Astrocyte (in vitro differentiated cells and primary cell): ENCODE measurements around the gene SLC16A1. TPM values are rescaled to one million over a fixed set of nuclear protein-coding genes. Genes with fewer than 3 reads are reported as not detected.

ENCODE experiments used
- DNase-seq: peaks from one replicate; pipeline ENCODE4 v3.0.0-alpha.2; 2010; ENCODE audit warnings: low read depth
- FAIRE-seq: peaks from 2 replicates; lab custom pipeline; 2011; peaks lifted over from hg19 to GRCh38; lab: Jason Lieb, UNC
- H2AFZ ChIP-seq: 2 replicates; pipeline ENCODE4 v1.6.0; 2012; ENCODE audit warnings: low read depth, low read length, inconsistent platforms
- H3K27ac ChIP-seq: 2 replicates; pipeline ENCODE4 v1.5.1; 2011; ENCODE audit warnings: low read depth, low read length, inconsistent platforms
- H3K27me3 ChIP-seq: 2 replicates; pipeline ENCODE4 v1.6.0; 2011; ENCODE audit warnings: low read length, inconsistent platforms; ENCODE audit not compliant: insufficient read depth
- H3K36me3 ChIP-seq: 2 replicates; pipeline ENCODE4 v1.5.1; 2011; ENCODE audit warnings: low read length, inconsistent platforms; ENCODE audit not compliant: insufficient read depth
- H3K4me1 ChIP-seq: 2 replicates; pipeline ENCODE4 v1.5.1; 2011; ENCODE audit warnings: low read length, inconsistent platforms; ENCODE audit not compliant: insufficient read depth
- H3K4me2 ChIP-seq: 2 replicates; pipeline ENCODE4 v1.6.0; 2012; ENCODE audit warnings: low read length, inconsistent platforms
- H3K4me3 ChIP-seq: 2 replicates; pipeline ENCODE4 v1.5.1; 2011; ENCODE audit warnings: low read depth, mild to moderate bottlenecking, low read length, inconsistent platforms; ENCODE audit not compliant: insufficient read depth
- H3K79me2 ChIP-seq: 2 replicates; pipeline ENCODE4 v1.6.0; 2012; ENCODE audit warnings: mild to moderate bottlenecking, low read length, inconsistent platforms; ENCODE audit not compliant: insufficient read depth
- H3K9ac ChIP-seq: 2 replicates; pipeline ENCODE4 v1.6.0; 2012; ENCODE audit warnings: mild to moderate bottlenecking, low read length, inconsistent platforms
- H3K9me3 ChIP-seq: 2 replicates; pipeline ENCODE4 v1.5.1; 2012; ENCODE audit warnings: low read depth, mild to moderate bottlenecking, low read length, inconsistent platforms; ENCODE audit not compliant: insufficient read depth
- H4K20me1 ChIP-seq: 2 replicates; pipeline ENCODE4 v1.6.0; 2012; ENCODE audit warnings: low read length, inconsistent platforms; ENCODE audit not compliant: insufficient read depth
- H3K27ac Mint-ChIP-seq: one replicate; pipeline ENCODE4 v1.8.0; 2021; ENCODE audit warnings: mild to moderate bottlenecking, mixed read lengths; ENCODE audit not compliant: unreplicated experiment
- H3K27me3 Mint-ChIP-seq: one replicate; pipeline ENCODE4 v1.8.0; 2021; ENCODE audit warnings: low read depth, mixed read lengths; ENCODE audit not compliant: unreplicated experiment
- H3K36me3 Mint-ChIP-seq: one replicate; pipeline ENCODE4 v1.8.0; 2021; ENCODE audit warnings: low read depth, mixed read lengths; ENCODE audit not compliant: unreplicated experiment
- H3K4me1 Mint-ChIP-seq: one replicate; pipeline ENCODE4 v1.8.0; 2021; ENCODE audit warnings: low read depth, mixed read lengths; ENCODE audit not compliant: unreplicated experiment
- H3K4me3 Mint-ChIP-seq: one replicate; pipeline ENCODE4 v1.8.0; 2021; ENCODE audit warnings: mild to moderate bottlenecking, moderate library complexity, mixed read lengths; ENCODE audit not compliant: unreplicated experiment
- H3K9me3 Mint-ChIP-seq: one replicate; pipeline ENCODE4 v1.8.0; 2021; ENCODE audit warnings: mild to moderate bottlenecking, mixed read lengths; ENCODE audit not compliant: unreplicated experiment
- EZH2 ChIP-seq: IDR thresholded peaks from 2 replicates; pipeline ENCODE4 v1.6.1; 2012; ENCODE audit warnings: mild to moderate bottlenecking, low read length, inconsistent platforms; ENCODE audit not compliant: insufficient read depth
- total RNA-seq: library from RNA; stranded (reverse); gene quantifications from 2 replicates; pipeline ENCODE4 v1.2.1, GENCODE V29; 2021
- TF ChIP-seq, protein P1 (sequence below): IDR thresholded peaks from 2 replicates; pipeline ENCODE4 v1.5.1; 2011; ENCODE audit warnings: low read depth, mild to moderate bottlenecking, inconsistent platforms, low read length, moderate library complexity; ENCODE audit not compliant: insufficient read depth

Gene SLC16A1
- total RNA-seq, 1 donor from 2014 or later = 153 TPM

DNA sequence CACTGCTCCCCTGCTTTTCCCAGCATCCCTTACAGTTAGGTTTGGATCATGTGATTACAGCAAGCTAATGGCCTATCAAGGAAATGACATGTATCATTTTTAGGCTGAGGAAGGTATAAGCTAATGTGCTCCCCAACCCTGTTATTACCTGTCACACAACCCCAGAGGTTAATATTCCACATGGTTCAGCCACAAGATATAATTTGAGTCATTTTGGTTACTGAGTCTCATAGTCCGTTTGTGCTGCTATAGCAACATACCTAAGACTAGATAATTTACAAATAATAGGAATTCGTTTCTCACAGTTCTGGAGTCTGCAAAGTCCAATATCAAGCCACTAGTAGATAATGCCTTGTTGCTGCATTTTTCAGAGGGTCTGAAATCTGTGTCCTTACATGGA, 29.1 kb upstream of the SLC16A1 start:
- no peaks in the 10 kb centered on the region for H3K36me3 ChIP-seq
- peaks cover 8% of the 10 kb centered on the region for H3K36me3 Mint-ChIP-seq
- H3K4me1 ChIP-seq = no peaks in the 10 kb centered on the region
- no peak overlapping the region for H3K27ac ChIP-seq
- DNase-seq (no peak), FAIRE-seq (no peak)
- TF ChIP-seq, protein P1, sequence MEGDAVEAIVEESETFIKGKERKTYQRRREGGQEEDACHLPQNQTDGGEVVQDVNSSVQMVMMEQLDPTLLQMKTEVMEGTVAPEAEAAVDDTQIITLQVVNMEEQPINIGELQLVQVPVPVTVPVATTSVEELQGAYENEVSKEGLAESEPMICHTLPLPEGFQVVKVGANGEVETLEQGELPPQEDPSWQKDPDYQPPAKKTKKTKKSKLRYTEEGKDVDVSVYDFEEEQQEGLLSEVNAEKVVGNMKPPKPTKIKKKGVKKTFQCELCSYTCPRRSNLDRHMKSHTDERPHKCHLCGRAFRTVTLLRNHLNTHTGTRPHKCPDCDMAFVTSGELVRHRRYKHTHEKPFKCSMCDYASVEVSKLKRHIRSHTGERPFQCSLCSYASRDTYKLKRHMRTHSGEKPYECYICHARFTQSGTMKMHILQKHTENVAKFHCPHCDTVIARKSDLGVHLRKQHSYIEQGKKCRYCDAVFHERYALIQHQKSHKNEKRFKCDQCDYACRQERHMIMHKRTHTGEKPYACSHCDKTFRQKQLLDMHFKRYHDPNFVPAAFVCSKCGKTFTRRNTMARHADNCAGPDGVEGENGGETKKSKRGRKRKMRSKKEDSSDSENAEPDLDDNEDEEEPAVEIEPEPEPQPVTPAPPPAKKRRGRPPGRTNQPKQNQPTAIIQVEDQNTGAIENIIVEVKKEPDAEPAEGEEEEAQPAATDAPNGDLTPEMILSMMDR = no peak
- no peak for TF ChIP-seq EZH2
- H3K27me3 Mint-ChIP-seq = no peaks in the 10 kb centered on the region
- no peak overlapping the region for H2AFZ ChIP-seq
- no peak overlapping the region for H3K4me2 ChIP-seq
- H3K9me3 Mint-ChIP-seq = no peaks in the 10 kb centered on the region
- no peaks in the 10 kb centered on the region for H3K79me2 ChIP-seq
- no peaks in the 10 kb centered on the region for H3K27me3 ChIP-seq
- no peaks in the 10 kb centered on the region for H4K20me1 ChIP-seq
- H3K9me3 ChIP-seq = no peaks in the 10 kb centered on the region
- H3K4me3 Mint-ChIP-seq = no peak overlapping the region
- H3K27ac Mint-ChIP-seq = no peak overlapping the region
- no peak overlapping the region for H3K4me3 ChIP-seq
- H3K4me1 Mint-ChIP-seq = no peaks in the 10 kb centered on the region
- no peak overlapping the region for H3K9ac ChIP-seq

- Histone ChIP-seq H4K20me1 (no peaks in the 10 kb centered on the region), H3K4me2 (no peak overlapping the region), H3K36me3 (no peaks in the 10 kb centered on the region), H3K27ac (no peak overlapping the region), H3K9me3 (no peaks in the 10 kb centered on the region), H2AFZ (no peak overlapping the region), H3K4me3 (no peak overlapping the region), H3K9ac (no peak overlapping the region), H3K79me2 (no peaks in the 10 kb centered on the region), H3K4me1 (no peaks in the 10 kb centered on the region), H3K27me3 (no peaks in the 10 kb centered on the region)
- Mint-ChIP-seq H3K4me1 (no peaks in the 10 kb centered on the region), H3K36me3 (peaks cover 8% of the 10 kb centered on the region), H3K9me3 (no peaks in the 10 kb centered on the region), H3K27ac (no peak overlapping the region), H3K27me3 (no peaks in the 10 kb centered on the region), H3K4me3 (no peak overlapping the region)
- DNase-seq (no peak), FAIRE-seq (no peak)
- TF ChIP-seq EZH2 = no peak
- TF ChIP-seq, protein P1 = no peak
These were observed 27.6 kb upstream of the SLC16A1 start for GRCh38 chr1:112983537-112984131.

DNA sequence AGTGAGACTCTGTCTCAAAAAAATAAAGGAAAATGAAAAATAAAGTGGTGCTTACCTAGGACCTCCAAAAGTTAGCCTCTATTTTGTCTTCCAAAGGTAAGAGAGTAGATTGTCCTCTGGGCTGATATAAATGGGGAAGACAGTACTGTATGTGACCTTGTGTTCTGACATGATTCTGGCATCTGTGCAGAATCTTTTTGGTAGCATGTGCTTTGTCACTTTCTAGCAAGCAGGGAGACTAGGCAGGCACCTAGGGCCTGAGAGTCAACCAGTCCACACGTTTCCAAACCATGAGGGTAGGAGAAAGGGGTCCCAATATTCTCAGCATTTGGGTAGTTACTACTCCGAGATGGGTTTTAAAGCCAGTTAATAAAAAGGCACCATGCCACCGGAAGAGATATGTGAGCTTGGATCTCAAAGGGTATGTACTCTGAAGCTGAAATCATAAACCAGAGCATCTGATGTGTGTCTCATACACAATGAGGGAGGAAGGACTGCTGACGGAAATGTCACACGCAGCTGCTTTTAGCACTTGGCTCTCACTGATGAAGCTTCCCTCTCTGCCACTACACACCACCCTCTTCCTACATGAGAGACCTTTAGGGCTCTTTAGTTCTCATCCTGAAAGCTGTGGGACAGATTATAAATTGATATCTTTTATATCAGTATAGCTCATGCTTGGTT, 27.0 kb upstream of the SLC16A1 start:
- Histone ChIP-seq H3K9me3 (no peaks in the 10 kb centered on the region), H3K9ac (no peak overlapping the region), H3K4me1 (no peaks in the 10 kb centered on the region), H3K27ac (no peak overlapping the region), H4K20me1 (no peaks in the 10 kb centered on the region), H2AFZ (no peak overlapping the region), H3K27me3 (no peaks in the 10 kb centered on the region), H3K4me2 (no peak overlapping the region), H3K79me2 (no peaks in the 10 kb centered on the region), H3K4me3 (no peak overlapping the region), H3K36me3 (no peaks in the 10 kb centered on the region)
- Mint-ChIP-seq H3K9me3 (no peaks in the 10 kb centered on the region), H3K4me3 (no peak overlapping the region), H3K36me3 (peaks cover 8% of the 10 kb centered on the region), H3K27me3 (no peaks in the 10 kb centered on the region), H3K27ac (no peak overlapping the region), H3K4me1 (no peaks in the 10 kb centered on the region)
- no peak for FAIRE-seq
- no peak for TF ChIP-seq EZH2
- TF ChIP-seq, protein P1 = no peak
- no peak for DNase-seq
